AG04449 (cell line): ENCODE measurements around the gene SNX19.

Source experiments
- CTCF ChIA-PET: fragments of 350-600 bp; formaldehyde crosslinking; extraction: SDS; loops from one replicate; lab custom pipeline; 2021; ENCODE audit warnings: antibody characterized with exemption; lab: Yijun Ruan, JAX
- POLR2A ChIA-PET: fragments of 400-600, 350-600 bp; formaldehyde crosslinking; extraction: SDS; loops from one replicate; lab custom pipeline; 2020; ENCODE audit warnings: antibody characterized with exemption, inconsistent platforms; lab: Yijun Ruan, JAX
- DNase-seq: peaks from one replicate; pipeline ENCODE4 v3.0.0-alpha.2; 2010; ENCODE audit warnings: low read depth, low spot score
- H3K4me3 ChIP-seq: 2 replicates; pipeline ENCODE4 v1.5.1; 2011; ENCODE audit warnings: low read depth, mild to moderate bottlenecking, control low read depth, low read length
- TF ChIP-seq, protein P1 (sequence below): IDR thresholded peaks from one replicate; pipeline ENCODE4 v1.5.1; 2011; ENCODE audit warnings: mild to moderate bottlenecking, moderate library complexity, low read length, control low read depth, inconsistent platforms; ENCODE audit not compliant: insufficient read depth; ENCODE audit errors: missing control alignments

Gene SNX19, protein sequence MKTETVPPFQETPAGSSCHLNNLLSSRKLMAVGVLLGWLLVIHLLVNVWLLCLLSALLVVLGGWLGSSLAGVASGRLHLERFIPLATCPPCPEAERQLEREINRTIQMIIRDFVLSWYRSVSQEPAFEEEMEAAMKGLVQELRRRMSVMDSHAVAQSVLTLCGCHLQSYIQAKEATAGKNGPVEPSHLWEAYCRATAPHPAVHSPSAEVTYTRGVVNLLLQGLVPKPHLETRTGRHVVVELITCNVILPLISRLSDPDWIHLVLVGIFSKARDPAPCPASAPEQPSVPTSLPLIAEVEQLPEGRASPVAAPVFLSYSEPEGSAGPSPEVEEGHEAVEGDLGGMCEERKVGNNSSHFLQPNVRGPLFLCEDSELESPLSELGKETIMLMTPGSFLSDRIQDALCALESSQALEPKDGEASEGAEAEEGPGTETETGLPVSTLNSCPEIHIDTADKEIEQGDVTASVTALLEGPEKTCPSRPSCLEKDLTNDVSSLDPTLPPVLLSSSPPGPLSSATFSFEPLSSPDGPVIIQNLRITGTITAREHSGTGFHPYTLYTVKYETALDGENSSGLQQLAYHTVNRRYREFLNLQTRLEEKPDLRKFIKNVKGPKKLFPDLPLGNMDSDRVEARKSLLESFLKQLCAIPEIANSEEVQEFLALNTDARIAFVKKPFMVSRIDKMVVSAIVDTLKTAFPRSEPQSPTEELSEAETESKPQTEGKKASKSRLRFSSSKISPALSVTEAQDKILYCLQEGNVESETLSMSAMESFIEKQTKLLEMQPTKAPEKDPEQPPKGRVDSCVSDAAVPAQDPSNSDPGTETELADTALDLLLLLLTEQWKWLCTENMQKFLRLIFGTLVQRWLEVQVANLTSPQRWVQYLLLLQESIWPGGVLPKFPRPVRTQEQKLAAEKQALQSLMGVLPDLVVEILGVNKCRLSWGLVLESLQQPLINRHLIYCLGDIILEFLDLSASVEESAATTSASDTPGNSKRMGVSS

DNA sequence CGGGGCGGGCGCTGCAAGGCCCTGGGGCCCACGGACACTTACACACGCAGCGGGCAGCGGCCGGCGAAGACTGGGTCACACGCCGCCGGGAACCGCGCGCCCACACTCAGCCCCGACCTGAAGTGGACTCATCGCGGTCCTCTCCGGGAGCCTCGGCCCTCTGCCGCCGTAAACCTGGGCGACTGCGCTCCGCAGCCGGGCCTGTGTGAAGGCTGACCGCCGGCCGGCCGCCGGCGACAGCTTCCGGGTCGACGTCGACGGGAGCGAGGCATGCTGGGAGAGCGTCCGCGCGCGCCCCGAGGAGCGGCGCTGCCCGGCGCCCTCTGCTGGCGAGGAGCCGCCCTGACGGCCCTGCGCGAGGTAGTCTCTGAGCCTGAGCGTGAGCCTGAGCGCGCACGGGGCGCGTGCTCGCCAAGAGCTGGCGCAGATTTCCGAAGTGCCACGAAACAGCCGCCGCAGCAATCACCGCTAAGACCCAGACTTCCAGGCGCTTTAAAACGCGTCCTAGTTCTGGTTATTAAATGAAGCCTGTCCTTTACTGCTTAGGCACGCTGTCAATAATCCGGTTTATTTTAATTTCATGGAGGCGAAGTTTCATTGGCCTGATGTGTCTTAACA is at the start of gene SNX19:
Gene SNX19 (minus strand): TSS at position 242 of the 618 bp plus-strand sequence. CDS start 540 bp downstream, outside the sequence.
- peak within 1 kb of the TSS; percentile 87 for H3K4me3 ChIP-seq
- ChIA-PET POLR2A (interaction anchor here (0.8 to 1.6 kb wide), 4 partner anchors 10 to 485 kb away, joined by 3 to 5 read pairs (median 4); no protein-coding TSS in a partner anchor), CTCF (interaction anchor here (0.5 to 17.4 kb wide), 43 partner anchors 9 to 758 kb away, joined by 3 to 304 read pairs (median 4); no protein-coding TSS in a partner anchor)
- TF ChIP-seq, protein P1, sequence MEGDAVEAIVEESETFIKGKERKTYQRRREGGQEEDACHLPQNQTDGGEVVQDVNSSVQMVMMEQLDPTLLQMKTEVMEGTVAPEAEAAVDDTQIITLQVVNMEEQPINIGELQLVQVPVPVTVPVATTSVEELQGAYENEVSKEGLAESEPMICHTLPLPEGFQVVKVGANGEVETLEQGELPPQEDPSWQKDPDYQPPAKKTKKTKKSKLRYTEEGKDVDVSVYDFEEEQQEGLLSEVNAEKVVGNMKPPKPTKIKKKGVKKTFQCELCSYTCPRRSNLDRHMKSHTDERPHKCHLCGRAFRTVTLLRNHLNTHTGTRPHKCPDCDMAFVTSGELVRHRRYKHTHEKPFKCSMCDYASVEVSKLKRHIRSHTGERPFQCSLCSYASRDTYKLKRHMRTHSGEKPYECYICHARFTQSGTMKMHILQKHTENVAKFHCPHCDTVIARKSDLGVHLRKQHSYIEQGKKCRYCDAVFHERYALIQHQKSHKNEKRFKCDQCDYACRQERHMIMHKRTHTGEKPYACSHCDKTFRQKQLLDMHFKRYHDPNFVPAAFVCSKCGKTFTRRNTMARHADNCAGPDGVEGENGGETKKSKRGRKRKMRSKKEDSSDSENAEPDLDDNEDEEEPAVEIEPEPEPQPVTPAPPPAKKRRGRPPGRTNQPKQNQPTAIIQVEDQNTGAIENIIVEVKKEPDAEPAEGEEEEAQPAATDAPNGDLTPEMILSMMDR: peak; percentile 94
- DNase-seq: no peak

DNA sequence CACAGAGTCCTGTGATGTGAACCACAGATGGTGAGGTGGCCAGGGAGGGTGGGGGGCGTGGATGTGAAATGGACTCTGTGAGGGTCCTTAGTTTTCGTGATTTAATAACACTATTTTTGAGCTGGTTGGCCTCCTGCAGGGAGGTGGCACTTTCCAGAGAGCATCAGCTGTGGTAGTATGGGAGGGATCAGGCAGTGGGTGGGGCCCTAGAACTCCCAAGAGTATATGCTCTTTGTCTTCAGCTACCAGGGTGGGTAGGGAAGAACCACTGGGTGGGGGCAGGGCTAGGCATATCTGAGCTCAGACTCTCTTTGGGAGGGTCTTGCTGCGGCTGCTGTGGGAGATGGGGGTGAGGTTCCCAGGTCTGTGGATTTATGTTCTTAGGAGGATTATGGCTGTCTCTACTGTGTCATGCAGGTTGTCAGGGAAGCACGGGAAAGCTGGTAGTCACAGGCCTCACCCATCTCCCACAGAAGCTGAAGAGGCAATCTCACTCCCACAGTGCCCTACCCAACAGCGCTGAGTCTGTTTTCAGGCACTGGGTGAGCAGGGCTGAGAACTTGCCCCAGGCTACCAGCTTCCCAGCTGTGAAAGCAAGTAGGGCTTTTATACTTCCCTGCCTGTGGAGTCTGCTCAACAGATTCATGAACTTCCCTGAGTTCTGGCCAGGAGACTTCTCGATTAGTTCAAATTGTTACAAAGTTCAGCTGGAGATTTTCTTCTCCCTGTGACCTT is 47.9 kb upstream of the SNX19 start:
- POLR2A ChIA-PET: no interaction called here
- TF ChIP-seq, protein P1: no peak
- CTCF ChIA-PET: interaction anchor here (0.8 to 1.3 kb wide), 2 partner anchors 17 to 27 kb away, joined by 4 read pairs; no protein-coding TSS in a partner anchor
- no peak overlapping the region for H3K4me3 ChIP-seq
- no peak for DNase-seq

DNA sequence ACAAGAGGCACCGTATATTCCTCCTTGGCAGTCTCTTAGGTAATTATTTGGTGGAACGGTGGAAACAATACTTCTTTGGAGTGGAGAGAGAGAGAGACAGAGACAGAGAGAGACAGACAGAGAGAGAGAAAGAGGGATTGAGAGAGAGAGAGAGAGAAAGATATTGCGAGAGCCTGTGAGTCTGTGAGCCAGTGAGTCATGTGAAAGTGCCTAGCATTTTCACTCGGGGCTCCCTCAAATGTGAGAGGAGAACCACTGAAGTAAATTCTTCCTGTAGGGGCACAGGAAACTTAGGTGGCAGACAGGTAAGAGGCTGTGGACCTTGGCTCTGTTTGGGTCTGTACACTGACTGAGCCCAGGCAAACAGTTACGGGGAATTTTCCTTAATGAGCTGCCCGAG is 31.6 kb upstream of the SNX19 start:
- ChIA-PET CTCF (interaction anchor here (0.7 to 1.9 kb wide), 2 partner anchors 32 to 34 kb away, joined by 3 to 5 read pairs; no protein-coding TSS in a partner anchor), POLR2A (no interaction called here)
- H3K4me3 ChIP-seq: no peak overlapping the region
- TF ChIP-seq, protein P1: no peak
- no peak for DNase-seq

DNA sequence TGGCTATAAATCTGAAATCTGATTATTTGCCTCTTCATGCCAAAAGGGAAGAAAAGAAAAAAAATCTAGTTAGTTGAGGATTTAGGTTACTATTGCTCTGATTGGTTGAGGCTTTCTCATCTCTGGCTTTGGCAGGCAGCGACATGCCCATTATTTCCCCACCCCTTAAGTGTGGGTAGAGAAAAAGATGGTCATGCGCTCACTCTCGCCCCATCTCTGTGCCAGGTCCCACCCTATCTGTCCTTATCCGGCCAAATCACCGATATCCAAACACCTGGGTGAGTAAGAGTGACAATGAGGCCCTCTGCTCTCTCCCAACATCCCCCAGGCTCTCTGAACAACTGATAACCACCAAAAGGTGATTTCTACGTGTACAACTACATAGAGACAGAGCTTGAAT is 31.2 kb upstream of the SNX19 start:
- CTCF ChIA-PET: interaction anchor here (0.7 to 1.9 kb wide), 2 partner anchors 32 to 34 kb away, joined by 3 to 5 read pairs; no protein-coding TSS in a partner anchor
- no peak for DNase-seq
- TF ChIP-seq, protein P1: no peak
- no peak overlapping the region for H3K4me3 ChIP-seq
- POLR2A ChIA-PET: no interaction called here

DNA sequence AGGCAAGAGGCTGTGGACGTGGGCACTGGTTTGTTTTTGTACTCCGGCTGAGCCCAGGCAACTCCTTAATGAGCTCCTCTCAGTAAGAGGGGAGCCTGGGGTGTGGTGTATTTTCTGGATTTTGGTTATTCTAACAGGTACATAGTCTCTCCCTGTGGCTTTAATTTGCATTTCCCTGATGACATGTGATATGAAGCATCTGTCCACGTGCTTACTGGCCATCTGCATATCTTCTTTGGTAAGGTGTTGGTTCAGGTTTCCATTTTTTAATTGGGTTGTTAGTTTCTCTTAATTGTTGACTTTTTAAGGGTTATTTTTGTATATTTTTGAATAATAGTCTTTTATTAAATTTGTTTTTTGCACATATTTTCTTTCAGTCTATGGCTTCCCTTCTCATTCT is 30.8 kb upstream of the SNX19 start:
- TF ChIP-seq, protein P1: no peak
- DNase-seq: no peak
- ChIA-PET POLR2A (no interaction called here), CTCF (interaction anchor here (0.7 to 1.9 kb wide), 3 partner anchors 32 to 52 kb away, joined by 3 to 5 read pairs (median 3); no protein-coding TSS in a partner anchor)
- H3K4me3 ChIP-seq: no peak overlapping the region
